CD14-positive monocyte (primary cell): ENCODE measurements around the gene LRFN3. TPM values are rescaled to one million over a fixed set of nuclear protein-coding genes. Genes with fewer than 3 reads are reported as not detected.

Experiments
- DNase-seq, 3 donors: peaks; one replicate each; pipeline ENCODE4 v3.0.0-alpha.2; 2011 to 2022
- H2AFZ ChIP-seq: 2 replicates; pipeline ENCODE4 v1.6.0; 2012; ENCODE audit warnings: mild to moderate bottlenecking, low read depth, low read length, inconsistent platforms; ENCODE audit not compliant: insufficient read depth, poor library complexity, severe bottlenecking
- H3K27ac ChIP-seq, 2 donors: 1 replicate in 1 of 2; 2 replicates in 1 of 2; pipeline ENCODE4 v1.5.1; 2012 to 2013; ENCODE audit warnings: low read length in 2 of 2, control low read depth in 1 of 2, inconsistent platforms in 1 of 2, low read depth in 1 of 2, mild to moderate bottlenecking in 1 of 2
- H3K27me3 ChIP-seq, 2 donors: one replicate each; pipeline versions ENCODE4 v1.6.0 to v1.6.1; 2011 to 2013; ENCODE audit warnings: low read length in 2 of 2; ENCODE audit not compliant: control insufficient read depth in 2 of 2, insufficient read depth in 2 of 2
- H3K36me3 ChIP-seq, 2 donors: replicated peaks in 1 of 2; 1 replicate in 1 of 2; 2 replicates in 1 of 2; pipeline versions ENCODE4 v1.5.1 to v1.6.1; 2012 to 2013; ENCODE audit warnings: low read length in 2 of 2, control low read depth in 1 of 2, inconsistent platforms in 1 of 2, mild to moderate bottlenecking in 1 of 2; ENCODE audit not compliant: insufficient read depth in 2 of 2, control insufficient read depth in 1 of 2
- H3K4me1 ChIP-seq, 2 donors: 1 replicate in 1 of 2; 2 replicates in 1 of 2; pipeline versions ENCODE4 v1.5.1 to v1.6.1; 2012 to 2013; ENCODE audit warnings: low read length in 2 of 2, control low read depth in 1 of 2, inconsistent platforms in 1 of 2, mild to moderate bottlenecking in 1 of 2, moderate library complexity in 1 of 2; ENCODE audit not compliant: insufficient read depth in 2 of 2, control insufficient read depth in 1 of 2
- H3K4me2 ChIP-seq: replicated peaks from 2 replicates; pipeline ENCODE3; 2012; ENCODE audit warnings: low read length, moderate library complexity, mild to moderate bottlenecking; ENCODE audit not compliant: poor library complexity, severe bottlenecking; ENCODE audit errors: extremely low read depth
- H3K4me3 ChIP-seq, 3 experiments: fragments of 200-600 bp in 1 of 3; sonication (generic) in 1 of 3; replicated peaks in 1 of 3; 1 replicate in 2 of 3; 2 replicates in 1 of 3; pipeline ENCODE4 v1.5.1; 2011 to 2013; ENCODE audit warnings: low read length in 3 of 3, mild to moderate bottlenecking in 3 of 3, control low read depth in 2 of 3, low read depth in 2 of 3, inconsistent platforms in 1 of 3, moderate library complexity in 1 of 3
- H3K79me2 ChIP-seq: 2 replicates; pipeline ENCODE4 v1.6.0; 2012; ENCODE audit warnings: mild to moderate bottlenecking, control low read depth, inconsistent platforms, low read length, moderate library complexity; ENCODE audit not compliant: insufficient read depth
- H3K9ac ChIP-seq: 2 replicates; pipeline ENCODE4 v1.6.0; 2017; ENCODE audit warnings: low read length, mild to moderate bottlenecking; ENCODE audit not compliant: insufficient read depth, poor library complexity, severe bottlenecking
- H3K9me3 ChIP-seq, 2 donors: replicated peaks in 1 of 2; 1 replicate in 1 of 2; 2 replicates in 1 of 2; pipeline versions ENCODE4 v1.5.1 to v1.6.1; 2012 to 2013; ENCODE audit warnings: low read length in 2 of 2, control low read depth in 1 of 2; ENCODE audit not compliant: control insufficient read depth in 1 of 2, insufficient read depth in 1 of 2
- H4K20me1 ChIP-seq: 2 replicates; pipeline ENCODE4 v1.6.0; 2012; ENCODE audit warnings: mild to moderate bottlenecking, low read length, control low read depth, moderate library complexity; ENCODE audit not compliant: insufficient read depth
- H3K27ac Mint-ChIP-seq, 7 donors: one replicate each; pipeline ENCODE4 v1.8.0; 2020; ENCODE audit warnings: mild to moderate bottlenecking in 7 of 7, mixed read lengths in 7 of 7, moderate library complexity in 6 of 7, inconsistent platforms in 2 of 7
- H3K27me3 Mint-ChIP-seq, 3 donors: one replicate each; pipeline ENCODE4 v1.8.0; 2021 to 2022; ENCODE audit warnings: low read depth in 3 of 3, mild to moderate bottlenecking in 3 of 3, mixed read lengths in 3 of 3, moderate library complexity in 3 of 3, inconsistent platforms in 1 of 3
- H3K36me3 Mint-ChIP-seq, 2 donors: one replicate each; pipeline ENCODE4 v1.8.0; 2020; ENCODE audit warnings: mixed read lengths in 2 of 2, inconsistent platforms in 1 of 2, mild to moderate bottlenecking in 1 of 2
- H3K4me1 Mint-ChIP-seq: one replicate; pipeline ENCODE4 v1.8.0; 2020; ENCODE audit warnings: mild to moderate bottlenecking, mixed read lengths
- H3K4me3 Mint-ChIP-seq, 2 donors: one replicate each; pipeline ENCODE4 v1.8.0; 2020; ENCODE audit warnings: mild to moderate bottlenecking in 2 of 2, mixed read lengths in 2 of 2, moderate library complexity in 1 of 2
- H3K9me3 Mint-ChIP-seq, 7 donors: one replicate each; pipeline ENCODE4 v1.8.0; 2020 to 2022; ENCODE audit warnings: mixed read lengths in 7 of 7, mild to moderate bottlenecking in 6 of 7, moderate library complexity in 6 of 7, inconsistent platforms in 2 of 7
- whole genome bisulfite sequencing: methylation state at CpG from one replicate; pipeline ENCODE4 v1.1.5; 2013; ENCODE audit warnings: missing lambda C conversion rate; ENCODE audit not compliant: insufficient coverage; 5-methylcytosine and 5-hydroxymethylcytosine counted together
- intact Hi-C, 2 donors: fragments of 100-400 bp; cut with micrococcal nuclease; formaldehyde crosslinking; loops; one replicate each; pipeline versions ENCODE4 v1.15.0 to v1.15.1; 2023
- polyA plus RNA-seq, 3 donors: library from polyadenylated mRNA; depleted of rRNA in 1 of 3; unstranded in 2 of 3; stranded (reverse) in 1 of 3; fragments of 300-500 nt in 2 of 3; fragments of >200 nt in 1 of 3; fragmentation: Illumina TruSeq in 2 of 3; gene quantifications; 1 replicate in 2 of 3; 2 replicates in 1 of 3; pipeline ENCODE4 v1.2.3, GENCODE V29; 2012 to 2021
- TF ChIP-seq, protein P1 (sequence below): fragments of 200-600 bp; IDR thresholded peaks from one replicate; pipeline ENCODE4 v1.8.0; 2022; ENCODE audit warnings: antibody characterized with exemption, mild to moderate bottlenecking

LRFN3 gene
- polyA plus RNA-seq, 3 donors = 0.04 TPM; not detected in 2

- no peak overlapping the region for H2AFZ ChIP-seq
- no peak overlapping the region for H3K27ac ChIP-seq
- TF ChIP-seq, protein P1, sequence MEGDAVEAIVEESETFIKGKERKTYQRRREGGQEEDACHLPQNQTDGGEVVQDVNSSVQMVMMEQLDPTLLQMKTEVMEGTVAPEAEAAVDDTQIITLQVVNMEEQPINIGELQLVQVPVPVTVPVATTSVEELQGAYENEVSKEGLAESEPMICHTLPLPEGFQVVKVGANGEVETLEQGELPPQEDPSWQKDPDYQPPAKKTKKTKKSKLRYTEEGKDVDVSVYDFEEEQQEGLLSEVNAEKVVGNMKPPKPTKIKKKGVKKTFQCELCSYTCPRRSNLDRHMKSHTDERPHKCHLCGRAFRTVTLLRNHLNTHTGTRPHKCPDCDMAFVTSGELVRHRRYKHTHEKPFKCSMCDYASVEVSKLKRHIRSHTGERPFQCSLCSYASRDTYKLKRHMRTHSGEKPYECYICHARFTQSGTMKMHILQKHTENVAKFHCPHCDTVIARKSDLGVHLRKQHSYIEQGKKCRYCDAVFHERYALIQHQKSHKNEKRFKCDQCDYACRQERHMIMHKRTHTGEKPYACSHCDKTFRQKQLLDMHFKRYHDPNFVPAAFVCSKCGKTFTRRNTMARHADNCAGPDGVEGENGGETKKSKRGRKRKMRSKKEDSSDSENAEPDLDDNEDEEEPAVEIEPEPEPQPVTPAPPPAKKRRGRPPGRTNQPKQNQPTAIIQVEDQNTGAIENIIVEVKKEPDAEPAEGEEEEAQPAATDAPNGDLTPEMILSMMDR = no peak
- Mint-ChIP-seq H3K4me1 (peaks cover 20% of the 10 kb centered on the region), H3K4me3 (no peak overlapping the region), H3K9me3 (peaks cover 0 to 2% (median 0%) of the 10 kb centered on the region in 7 donors), H3K27ac (peak overlapping the region in 2 of 7 donors; percentile 10 to 40), H3K36me3 (peaks cover 75 to 87% of the 10 kb centered on the region in 2 donors), H3K27me3 (peaks cover 0 to 1% (median 0%) of the 10 kb centered on the region in 3 donors)
- H3K79me2 ChIP-seq = peaks cover 72% of the 10 kb centered on the region
- peaks cover 97% of the 10 kb centered on the region for H4K20me1 ChIP-seq
- no peak overlapping the region for H3K4me3 ChIP-seq
- H3K4me2 ChIP-seq = no peak overlapping the region
- H3K9me3 ChIP-seq = no peaks in the 10 kb centered on the region
- 86% methylated on average over 1 of the region's 2 CpGs for WGBS
- DNase-seq = no peak
- no peak overlapping the region for H3K9ac ChIP-seq
- H3K27me3 ChIP-seq = no peaks in the 10 kb centered on the region
- H3K4me1 ChIP-seq = peaks cover 14 to 25% of the 10 kb centered on the region in 2 donors
- H3K36me3 ChIP-seq = peaks cover 75 to 88% of the 10 kb centered on the region in 2 donors
- intact Hi-C loops = no loop called here
Observed at GRCh38 chr19:35894342-35894741, 41.8 kb upstream of the LRFN3 start.

DNA sequence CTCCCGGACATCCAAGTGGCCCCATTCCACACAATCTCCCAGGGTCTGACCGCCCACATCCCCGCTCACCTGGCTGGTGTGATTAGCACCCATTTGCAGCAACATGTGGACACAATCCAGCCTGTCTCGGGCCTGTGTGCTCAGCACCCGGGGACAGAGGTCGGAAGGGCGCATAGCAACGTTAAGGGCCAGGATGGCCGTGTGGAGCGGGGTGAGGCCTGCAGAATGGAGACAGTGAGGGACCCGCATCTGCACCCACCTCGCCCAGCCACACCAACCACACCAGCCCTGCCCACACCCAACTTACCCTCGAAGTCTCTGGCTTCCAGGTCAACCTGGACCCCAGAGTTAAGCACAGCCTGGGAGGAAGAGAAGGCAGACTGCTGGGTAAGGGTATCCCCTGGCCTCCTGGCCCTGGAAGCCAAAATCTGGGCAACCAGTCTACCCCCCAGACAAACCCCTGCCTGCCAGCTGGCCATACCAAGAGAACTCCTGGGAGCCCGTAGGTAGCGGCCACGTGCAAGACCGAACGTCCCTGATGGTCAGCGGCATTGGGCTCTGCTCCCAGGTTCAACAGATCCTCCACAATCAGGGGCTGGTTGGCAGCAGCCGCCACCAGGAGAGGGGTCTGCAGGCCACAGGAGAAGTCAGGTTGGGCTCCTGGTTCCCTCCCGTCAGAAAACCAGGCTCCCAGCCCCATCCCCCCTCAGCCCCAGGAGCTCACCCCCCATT lies 40.1 kb upstream of the LRFN3 start:
- H3K36me3 ChIP-seq = peaks cover 58 to 71% of the 10 kb centered on the region in 2 donors
- no peaks in the 10 kb centered on the region for H3K27me3 Mint-ChIP-seq
- H3K9ac ChIP-seq = no peak overlapping the region
- H4K20me1 ChIP-seq = peaks cover 84% of the 10 kb centered on the region
- H3K9me3 ChIP-seq = no peaks in the 10 kb centered on the region
- H3K4me3 ChIP-seq = peak overlapping the region in 1 of 3 experiments; percentile 99
- no peak overlapping the region for H3K4me2 ChIP-seq
- H3K4me3 Mint-ChIP-seq = peak overlapping the region in 1 of 2 donors; percentile 24
- peaks cover 0 to 2% (median 0%) of the 10 kb centered on the region in 7 donors for H3K9me3 Mint-ChIP-seq
- intact Hi-C loops = no loop called here
- WGBS = 97% methylated on average over 19 of the region's 21 CpGs
- H3K4me1 ChIP-seq = peaks cover 18 to 29% of the 10 kb centered on the region in 2 donors
- TF ChIP-seq, protein P1 = no peak
- peaks cover 22% of the 10 kb centered on the region for H3K4me1 Mint-ChIP-seq
- peaks cover 83% of the 10 kb centered on the region for H3K79me2 ChIP-seq
- H3K27ac Mint-ChIP-seq = peak overlapping the region in 3 of 7 donors; percentile 38 to 65 (median 55)
- DNase-seq = no peak
- H3K36me3 Mint-ChIP-seq = peaks cover 61 to 70% of the 10 kb centered on the region in 2 donors
- H2AFZ ChIP-seq = no peak overlapping the region
- H3K27ac ChIP-seq = peak overlapping the region; percentile 7 to 31
- no peaks in the 10 kb centered on the region for H3K27me3 ChIP-seq
